Endothelial cell of umbilical vein (primary cell): ENCODE results near the gene MINDY2. TPM values are rescaled to one million over a fixed set of nuclear protein-coding genes. Genes with fewer than 3 reads are reported as not detected.

Experiments used
- BruUV-seq: library from RNA; stranded (reverse); fragments of 400-500 nt; replicated peaks from 2 replicates; lab custom pipeline; 2021; lab: Mats Ljungman, UMichigan
- CTCF ChIA-PET: fragments of 300-600, 350-600 bp; sonication (Branson Sonifier 250); formaldehyde crosslinking; loops from one replicate; lab custom pipeline; 2021; ENCODE audit warnings: antibody characterized with exemption, inconsistent platforms; lab: Charles Lee
- POLR2A ChIA-PET: fragments of 300-600, 350-600 bp; sonication (Branson Sonifier 250); formaldehyde crosslinking; loops from one replicate; lab custom pipeline; 2021; ENCODE audit warnings: antibody characterized with exemption, inconsistent platforms; lab: Charles Lee
- DNase-seq: peaks from one replicate; pipeline ENCODE4 v3.0.0-alpha.2; 2011; ENCODE audit warnings: low read depth, low spot score
- FAIRE-seq: peaks from 2 replicates; lab custom pipeline; 2011; peaks lifted over from hg19 to GRCh38; lab: Jason Lieb, UNC
- H2AFZ ChIP-seq: 2 replicates; pipeline ENCODE4 v1.6.0; 2012; ENCODE audit warnings: low read depth, low read length, control low read depth, inconsistent platforms
- H3K27ac ChIP-seq: 2 replicates; pipeline ENCODE4 v1.5.1; 2011; ENCODE audit warnings: low read depth, mild to moderate bottlenecking, control low read depth, low read length, moderate library complexity; ENCODE audit not compliant: insufficient read depth
- H3K27me3 ChIP-seq, 2 experiments: 2 replicates each; pipeline versions ENCODE4 v1.6.0 to v1.6.1; 2011; ENCODE audit warnings: low read length in 2 of 2, mixed read lengths in 1 of 2; ENCODE audit not compliant: control insufficient read depth in 2 of 2, insufficient read depth in 2 of 2
- H3K36me3 ChIP-seq, 2 experiments: 2 replicates in 1 of 2; 3 replicates in 1 of 2; pipeline ENCODE4 v1.5.1; 2011; ENCODE audit warnings: low read length in 2 of 2, mild to moderate bottlenecking in 1 of 2, moderate library complexity in 1 of 2; ENCODE audit not compliant: control insufficient read depth in 2 of 2, insufficient read depth in 2 of 2; ENCODE audit errors: extremely low read depth in 1 of 2
- H3K4me1 ChIP-seq: 3 replicates; pipeline ENCODE4 v1.5.1; 2011; ENCODE audit warnings: mild to moderate bottlenecking, low read length; ENCODE audit not compliant: control insufficient read depth, insufficient read depth; ENCODE audit errors: extremely low read depth
- H3K4me2 ChIP-seq: 2 replicates; pipeline ENCODE4 v1.6.1; 2011; ENCODE audit warnings: low read length, control low read depth, mixed read lengths; ENCODE audit not compliant: insufficient read depth
- H3K4me3 ChIP-seq, 3 experiments: fragments of 200-600 bp in 1 of 3; sonication (generic), shearing (Covaris generic) in 1 of 3; replicated peaks in 1 of 3; 2 replicates each; pipeline ENCODE4 v1.5.1; 2011 to 2016; ENCODE audit warnings: control low read depth in 3 of 3, low read length in 3 of 3, mild to moderate bottlenecking in 2 of 3, inconsistent platforms in 1 of 3, low read depth in 1 of 3, moderate library complexity in 1 of 3; ENCODE audit not compliant: insufficient read depth in 1 of 3
- H3K79me2 ChIP-seq: 2 replicates; pipeline ENCODE4 v1.6.0; 2012; ENCODE audit warnings: low read length, inconsistent platforms; ENCODE audit not compliant: control insufficient read depth, insufficient read depth
- H3K9ac ChIP-seq: replicated peaks from 2 replicates; pipeline ENCODE3; 2011; ENCODE audit warnings: low read length, control low read depth; ENCODE audit not compliant: insufficient read depth; ENCODE audit errors: extremely low read depth
- H3K9me1 ChIP-seq: replicated peaks from 3 replicates; pipeline ENCODE4 v1.6.0; 2011; ENCODE audit warnings: mild to moderate bottlenecking, low read length; ENCODE audit not compliant: control insufficient read depth, insufficient read depth; ENCODE audit errors: extremely low read depth
- H3K9me3 ChIP-seq: replicated peaks from 2 replicates; pipeline ENCODE4 v1.5.1; 2012; ENCODE audit warnings: low read length, inconsistent platforms; ENCODE audit not compliant: control insufficient read depth, insufficient read depth
- H4K20me1 ChIP-seq: replicated peaks from 2 replicates; pipeline ENCODE3; 2011; ENCODE audit warnings: mild to moderate bottlenecking, low read length; ENCODE audit not compliant: control insufficient read depth, insufficient read depth; ENCODE audit errors: extremely low read depth
- CTCF ChIP-seq, 2 donors: IDR thresholded peaks; 1 replicate in 1 of 2; 2 replicates in 1 of 2; pipeline ENCODE4 v1.5.1; 2011; ENCODE audit warnings: low read length in 2 of 2, mild to moderate bottlenecking in 2 of 2, moderate library complexity in 2 of 2, control low read depth in 1 of 2, inconsistent platforms in 1 of 2, low read depth in 1 of 2; ENCODE audit not compliant: insufficient read depth in 1 of 2; ENCODE audit errors: extremely low read depth in 1 of 2
- EZH2 ChIP-seq: IDR thresholded peaks from 2 replicates; pipeline ENCODE4 v1.6.1; 2012; ENCODE audit warnings: borderline replicate concordance, low read depth, mild to moderate bottlenecking, moderate library complexity, low read length, inconsistent platforms; ENCODE audit not compliant: severe bottlenecking
- FOS ChIP-seq: IDR thresholded peaks from 2 replicates; pipeline ENCODE4 v1.6.1; 2011; ENCODE audit warnings: mild to moderate bottlenecking, low read length, moderate library complexity, borderline replicate concordance; ENCODE audit not compliant: insufficient read depth
- GATA2 ChIP-seq: IDR thresholded peaks from 2 replicates; pipeline ENCODE4 v1.7.0; 2011; ENCODE audit warnings: low read depth, mild to moderate bottlenecking, moderate library complexity, mixed read lengths, low read length; ENCODE audit not compliant: insufficient read length, insufficient read depth
- JUN ChIP-seq: IDR thresholded peaks from 2 replicates; pipeline ENCODE4 v1.6.1; 2011; ENCODE audit warnings: borderline replicate concordance, low read depth; ENCODE audit not compliant: insufficient read length, insufficient read depth
- MAX ChIP-seq: IDR thresholded peaks from 2 replicates; pipeline ENCODE4 v1.6.1; 2011; ENCODE audit not compliant: insufficient read depth, insufficient read length
- MYC ChIP-seq: IDR thresholded peaks from one replicate; pipeline ENCODE4 v1.6.1; 2011; ENCODE audit warnings: mild to moderate bottlenecking, low read depth, low read length
- POLR2A ChIP-seq: IDR thresholded peaks from 2 replicates; pipeline ENCODE4 v1.6.1; 2012; ENCODE audit warnings: low read depth, mild to moderate bottlenecking, control low read depth, low read length
- POLR2AphosphoS5 ChIP-seq: IDR thresholded peaks from 2 replicates; pipeline ENCODE4 v1.6.1; 2012; ENCODE audit warnings: low read depth, mild to moderate bottlenecking, control low read depth, low read length, moderate library complexity; ENCODE audit not compliant: insufficient read depth
- dilution Hi-C: fragments of 300-500 bp; cut with MboI; formaldehyde crosslinking; loops from one replicate; pipeline ENCODE4 v1.15.0; 2019; ENCODE audit warnings: low sequenced_read_pairs; ENCODE audit not compliant: extremely low pct_ligation_motif_present
- intact Hi-C: fragments of 100-400 bp; cut with micrococcal nuclease; formaldehyde crosslinking; loops from one replicate; pipeline ENCODE4 v1.10.0; 2022
- polyA plus RNA-seq, 4 experiments: library from polyadenylated mRNA; depleted of rRNA in 3 of 4; stranded (reverse) in 3 of 4; unstranded in 1 of 4; fragments of >200 nt; gene quantifications; 2 replicates each; pipeline versions ENCODE4 v1.2.1 to v1.2.3, GENCODE V29; 2011 to 2012; ENCODE audit warnings: missing spikeins in 1 of 4
- total RNA-seq: library from RNA; stranded (reverse); gene quantifications from 2 replicates; pipeline ENCODE4 v1.2.3, GENCODE V29; 2021

MINDY2 gene
- total and polyA plus RNA-seq, 2 donors (not counting 3 experiments of a cell fraction or from before 2014, with no cell fraction given): 1.6 to 13.7 TPM

GRCh38 chr15:58795825-58796224, 24.7 kb downstream of the MINDY2 start:
- no peaks in the 10 kb centered on the region for H3K79me2 ChIP-seq
- no TSS peak for BruUV-seq
- no peak overlapping the region for H3K4me2 ChIP-seq
- intact Hi-C loops (no loop called here), dilution Hi-C loops (no loop called here)
- no peaks in the 10 kb centered on the region for H4K20me1 ChIP-seq
- H3K36me3 ChIP-seq: no peaks in the 10 kb centered on the region
- H3K27ac ChIP-seq: no peak overlapping the region
- FAIRE-seq: no peak
- no peaks in the 10 kb centered on the region for H3K27me3 ChIP-seq
- no peak for TF ChIP-seq MAX
- TF ChIP-seq EZH2: no peak
- TF ChIP-seq GATA2: no peak
- no peak for TF ChIP-seq POLR2A
- no peak for TF ChIP-seq POLR2AphosphoS5
- TF ChIP-seq MYC: no peak
- no peak for TF ChIP-seq CTCF (IDR thresholded peaks at IDR 0.05; ENCODE audit: extremely low read depth in 1 of 2, insufficient read depth in 1 of 2, low read depth in 1 of 2, low read length in 2 of 2)
- no peak for TF ChIP-seq FOS
- TF ChIP-seq JUN: no peak
- ChIA-PET POLR2A (no interaction called here), CTCF (no interaction called here)
- H3K9me3 ChIP-seq: no peaks in the 10 kb centered on the region
- H3K9ac ChIP-seq: no peak overlapping the region
- H3K4me1 ChIP-seq: no peaks in the 10 kb centered on the region
- no peak overlapping the region for H3K4me3 ChIP-seq
- no peaks in the 10 kb centered on the region for H3K9me1 ChIP-seq
- DNase-seq: no peak
- no peak overlapping the region for H2AFZ ChIP-seq
